CD14-positive monocyte (primary cell): ENCODE results near the gene ZFYVE21. TPM values are rescaled to one million over a fixed set of nuclear protein-coding genes. Genes with fewer than 3 reads are reported as not detected.

Experiments
- DNase-seq, 3 donors: peaks; one replicate each; pipeline ENCODE4 v3.0.0-alpha.2; 2011 to 2022
- H2AFZ ChIP-seq: 2 replicates; pipeline ENCODE4 v1.6.0; 2012; ENCODE audit warnings: mild to moderate bottlenecking, low read depth, low read length, inconsistent platforms; ENCODE audit not compliant: insufficient read depth, poor library complexity, severe bottlenecking
- H3K27ac ChIP-seq, 2 donors: 1 replicate in 1 of 2; 2 replicates in 1 of 2; pipeline ENCODE4 v1.5.1; 2012 to 2013; ENCODE audit warnings: low read length in 2 of 2, control low read depth in 1 of 2, inconsistent platforms in 1 of 2, low read depth in 1 of 2, mild to moderate bottlenecking in 1 of 2
- H3K27me3 ChIP-seq, 2 donors: one replicate each; pipeline versions ENCODE4 v1.6.0 to v1.6.1; 2011 to 2013; ENCODE audit warnings: low read length in 2 of 2; ENCODE audit not compliant: control insufficient read depth in 2 of 2, insufficient read depth in 2 of 2
- H3K36me3 ChIP-seq, 2 donors: replicated peaks in 1 of 2; 1 replicate in 1 of 2; 2 replicates in 1 of 2; pipeline versions ENCODE4 v1.5.1 to v1.6.1; 2012 to 2013; ENCODE audit warnings: low read length in 2 of 2, control low read depth in 1 of 2, inconsistent platforms in 1 of 2, mild to moderate bottlenecking in 1 of 2; ENCODE audit not compliant: insufficient read depth in 2 of 2, control insufficient read depth in 1 of 2
- H3K4me1 ChIP-seq, 2 donors: 1 replicate in 1 of 2; 2 replicates in 1 of 2; pipeline versions ENCODE4 v1.5.1 to v1.6.1; 2012 to 2013; ENCODE audit warnings: low read length in 2 of 2, control low read depth in 1 of 2, inconsistent platforms in 1 of 2, mild to moderate bottlenecking in 1 of 2, moderate library complexity in 1 of 2; ENCODE audit not compliant: insufficient read depth in 2 of 2, control insufficient read depth in 1 of 2
- H3K4me2 ChIP-seq: replicated peaks from 2 replicates; pipeline ENCODE3; 2012; ENCODE audit warnings: low read length, moderate library complexity, mild to moderate bottlenecking; ENCODE audit not compliant: poor library complexity, severe bottlenecking; ENCODE audit errors: extremely low read depth
- H3K4me3 ChIP-seq, 3 experiments: fragments of 200-600 bp in 1 of 3; sonication (generic) in 1 of 3; replicated peaks in 1 of 3; 1 replicate in 2 of 3; 2 replicates in 1 of 3; pipeline ENCODE4 v1.5.1; 2011 to 2013; ENCODE audit warnings: low read length in 3 of 3, mild to moderate bottlenecking in 3 of 3, control low read depth in 2 of 3, low read depth in 2 of 3, inconsistent platforms in 1 of 3, moderate library complexity in 1 of 3
- H3K79me2 ChIP-seq: 2 replicates; pipeline ENCODE4 v1.6.0; 2012; ENCODE audit warnings: mild to moderate bottlenecking, control low read depth, inconsistent platforms, low read length, moderate library complexity; ENCODE audit not compliant: insufficient read depth
- H3K9ac ChIP-seq: 2 replicates; pipeline ENCODE4 v1.6.0; 2017; ENCODE audit warnings: low read length, mild to moderate bottlenecking; ENCODE audit not compliant: insufficient read depth, poor library complexity, severe bottlenecking
- H3K9me3 ChIP-seq, 2 donors: replicated peaks in 1 of 2; 1 replicate in 1 of 2; 2 replicates in 1 of 2; pipeline versions ENCODE4 v1.5.1 to v1.6.1; 2012 to 2013; ENCODE audit warnings: low read length in 2 of 2, control low read depth in 1 of 2; ENCODE audit not compliant: control insufficient read depth in 1 of 2, insufficient read depth in 1 of 2
- H4K20me1 ChIP-seq: 2 replicates; pipeline ENCODE4 v1.6.0; 2012; ENCODE audit warnings: mild to moderate bottlenecking, low read length, control low read depth, moderate library complexity; ENCODE audit not compliant: insufficient read depth
- H3K27ac Mint-ChIP-seq, 7 donors: one replicate each; pipeline ENCODE4 v1.8.0; 2020; ENCODE audit warnings: mild to moderate bottlenecking in 7 of 7, mixed read lengths in 7 of 7, moderate library complexity in 6 of 7, inconsistent platforms in 2 of 7
- H3K27me3 Mint-ChIP-seq, 3 donors: one replicate each; pipeline ENCODE4 v1.8.0; 2021 to 2022; ENCODE audit warnings: low read depth in 3 of 3, mild to moderate bottlenecking in 3 of 3, mixed read lengths in 3 of 3, moderate library complexity in 3 of 3, inconsistent platforms in 1 of 3
- H3K36me3 Mint-ChIP-seq, 2 donors: one replicate each; pipeline ENCODE4 v1.8.0; 2020; ENCODE audit warnings: mixed read lengths in 2 of 2, inconsistent platforms in 1 of 2, mild to moderate bottlenecking in 1 of 2
- H3K4me1 Mint-ChIP-seq: one replicate; pipeline ENCODE4 v1.8.0; 2020; ENCODE audit warnings: mild to moderate bottlenecking, mixed read lengths
- H3K4me3 Mint-ChIP-seq, 2 donors: one replicate each; pipeline ENCODE4 v1.8.0; 2020; ENCODE audit warnings: mild to moderate bottlenecking in 2 of 2, mixed read lengths in 2 of 2, moderate library complexity in 1 of 2
- H3K9me3 Mint-ChIP-seq, 7 donors: one replicate each; pipeline ENCODE4 v1.8.0; 2020 to 2022; ENCODE audit warnings: mixed read lengths in 7 of 7, mild to moderate bottlenecking in 6 of 7, moderate library complexity in 6 of 7, inconsistent platforms in 2 of 7
- CTCF ChIP-seq: fragments of 200-600 bp; IDR thresholded peaks from one replicate; pipeline ENCODE4 v1.8.0; 2022; ENCODE audit warnings: antibody characterized with exemption, mild to moderate bottlenecking
- WGBS: methylation state at CpG from one replicate; pipeline ENCODE4 v1.1.5; 2013; ENCODE audit warnings: missing lambda C conversion rate; ENCODE audit not compliant: insufficient coverage; 5-methylcytosine and 5-hydroxymethylcytosine counted together
- intact Hi-C, 2 donors: fragments of 100-400 bp; cut with micrococcal nuclease; formaldehyde crosslinking; loops; one replicate each; pipeline versions ENCODE4 v1.15.0 to v1.15.1; 2023
- polyA plus RNA-seq, 3 donors: library from polyadenylated mRNA; depleted of rRNA in 1 of 3; unstranded in 2 of 3; stranded (reverse) in 1 of 3; fragments of 300-500 nt in 2 of 3; fragments of >200 nt in 1 of 3; fragmentation: Illumina TruSeq in 2 of 3; gene quantifications; 1 replicate in 2 of 3; 2 replicates in 1 of 3; pipeline ENCODE4 v1.2.3, GENCODE V29; 2012 to 2021

Gene ZFYVE21
- polyA plus RNA-seq, 3 donors: 22.1 to 36.5 (median 33.1) TPM

DNA sequence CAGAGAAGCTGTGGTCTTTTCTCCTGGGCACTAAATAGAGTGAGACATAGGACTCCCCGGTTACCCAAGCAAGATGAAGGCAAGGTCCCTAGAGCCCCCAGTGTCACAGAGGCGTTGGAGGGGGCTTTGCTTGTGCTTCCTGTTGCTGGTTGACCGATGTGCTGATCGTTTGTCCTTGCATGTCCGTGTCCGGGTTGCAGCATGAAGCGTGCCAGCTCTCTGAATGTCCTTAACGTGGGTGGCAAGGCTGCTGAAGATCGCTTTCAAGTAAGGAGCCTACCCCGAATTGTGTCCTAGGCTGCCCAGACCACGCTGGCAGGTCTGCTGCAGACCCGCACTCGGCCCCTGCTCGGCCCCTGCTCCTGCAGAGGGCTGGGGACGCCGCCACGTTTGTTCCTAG is 23.5 kb upstream of the ZFYVE21 start:
- Mint-ChIP-seq H3K4me3 (no peak overlapping the region), H3K4me1 (peaks cover 12% of the 10 kb centered on the region), H3K27ac (no peak overlapping the region), H3K9me3 (peaks cover 0 to 2% (median 0%) of the 10 kb centered on the region in 7 donors), H3K36me3 (peaks cover 61 to 79% of the 10 kb centered on the region in 2 donors), H3K27me3 (peaks cover 0 to 1% (median 0%) of the 10 kb centered on the region in 3 donors)
- no peak for TF ChIP-seq CTCF
- Histone ChIP-seq H3K36me3 (peaks cover 75 to 92% of the 10 kb centered on the region in 2 donors), H3K27ac (no peak overlapping the region), H3K4me1 (no peaks in the 10 kb centered on the region), H3K9me3 (no peaks in the 10 kb centered on the region), H3K79me2 (peaks cover 6% of the 10 kb centered on the region), H3K27me3 (no peaks in the 10 kb centered on the region), H3K9ac (no peak overlapping the region), H2AFZ (no peak overlapping the region), H4K20me1 (peaks cover 60% of the 10 kb centered on the region), H3K4me2 (no peak overlapping the region), H3K4me3 (no peak overlapping the region)
- intact Hi-C loops: no loop called here
- WGBS: 98% methylated on average over 12 of the region's 17 CpGs
- DNase-seq: no peak

DNA sequence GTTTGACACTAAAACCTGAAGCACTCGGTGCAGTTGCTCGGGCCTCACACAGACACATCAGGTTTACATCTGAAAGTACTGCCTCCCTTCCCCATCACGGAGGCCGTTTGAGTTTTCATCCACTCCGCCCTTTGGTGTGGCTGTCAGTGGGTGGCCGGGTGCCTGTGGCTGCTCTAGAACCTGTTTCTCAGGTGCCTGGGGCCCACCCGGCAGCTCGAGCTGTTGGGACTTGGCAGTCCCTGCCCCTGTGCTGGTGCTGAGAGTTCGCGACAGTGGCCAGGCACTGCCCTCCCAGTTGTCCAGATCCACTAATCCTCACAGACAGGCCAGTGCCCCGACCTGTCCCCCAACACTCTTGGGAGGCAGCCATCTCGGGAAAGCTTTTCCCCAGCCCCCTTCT is 22.7 kb upstream of the ZFYVE21 start:
- TF ChIP-seq CTCF: no peak

More for the DNA sequence above, 22.7 kb upstream of the ZFYVE21 start:
- Histone ChIP-seq H3K4me2 (no peak overlapping the region), H3K4me1 (no peaks in the 10 kb centered on the region), H4K20me1 (peaks cover 68% of the 10 kb centered on the region), H3K9me3 (no peaks in the 10 kb centered on the region), H3K27me3 (no peaks in the 10 kb centered on the region), H3K79me2 (peaks cover 7% of the 10 kb centered on the region), H3K36me3 (peaks cover 78 to 92% of the 10 kb centered on the region in 2 donors), H3K9ac (no peak overlapping the region), H3K4me3 (no peak overlapping the region), H2AFZ (no peak overlapping the region), H3K27ac (no peak overlapping the region)
- Mint-ChIP-seq H3K36me3 (peaks cover 64 to 81% of the 10 kb centered on the region in 2 donors), H3K9me3 (peaks cover 0 to 2% (median 0%) of the 10 kb centered on the region in 7 donors), H3K27ac (no peak overlapping the region), H3K4me1 (peaks cover 12% of the 10 kb centered on the region), H3K27me3 (peaks cover 0 to 1% (median 0%) of the 10 kb centered on the region in 3 donors), H3K4me3 (no peak overlapping the region)
- intact Hi-C loops: no loop called here
- 100% methylated on average over 6 of the region's 12 CpGs for WGBS
- no peak for DNase-seq
